ENCODE results near the gene KRIT1.
"Not testable (repeated sequence)": the region's sequence is repeated elsewhere in the genome, so short reads cannot be mapped to it uniquely, and the experiment has no call there.

GRCh38 chr7:92184294-92184693 lies 61.4 kb downstream of the KRIT1 start:
- not testable (repeated sequence) for TF ChIP-seq POLR2A (IDR thresholded peaks at IDR 0.05); CTCF (IDR thresholded peaks at IDR 0.05 in 4 of 5, conservative IDR thresholded peaks at IDR 0.05 in 1 of 5)
